ENCODE results near the gene HOXB4.

- TF ChIP-seq CTCF (IDR thresholded peaks at IDR 0.05) (peak in 2 of 3 experiments; percentile 14 to 32), POLR2A (IDR thresholded peaks at IDR 0.05; ENCODE audit: low read depth) (no peak), EP300 (IDR thresholded peaks at IDR 0.05) (no peak), POLR2AphosphoS5 (IDR thresholded peaks at IDR 0.05) (peak in 1 of 2 donors; percentile 24)
These were observed 34.9 kb downstream of the HOXB4 start for GRCh38 chr17:48543107-48543853.

Data from esophagus muscularis mucosa (tissue), 4 donors.